Endothelial cell of umbilical vein (primary cell): ENCODE results near the gene TMEM132E. TPM values are rescaled to one million over a fixed set of nuclear protein-coding genes. Genes with fewer than 3 reads are reported as not detected.

ENCODE experiments used
- BruUV-seq: library from RNA; stranded (reverse); fragments of 400-500 nt; replicated peaks from 2 replicates; lab custom pipeline; 2021; lab: Mats Ljungman, UMichigan
- CTCF ChIA-PET: fragments of 300-600, 350-600 bp; sonication (Branson Sonifier 250); formaldehyde crosslinking; loops from one replicate; lab custom pipeline; 2021; ENCODE audit warnings: antibody characterized with exemption, inconsistent platforms; lab: Charles Lee
- POLR2A ChIA-PET: fragments of 300-600, 350-600 bp; sonication (Branson Sonifier 250); formaldehyde crosslinking; loops from one replicate; lab custom pipeline; 2021; ENCODE audit warnings: antibody characterized with exemption, inconsistent platforms; lab: Charles Lee
- DNase-seq: peaks from one replicate; pipeline ENCODE4 v3.0.0-alpha.2; 2011; ENCODE audit warnings: low read depth, low spot score
- FAIRE-seq: peaks from 2 replicates; lab custom pipeline; 2011; peaks lifted over from hg19 to GRCh38; lab: Jason Lieb, UNC
- H2AFZ ChIP-seq: 2 replicates; pipeline ENCODE4 v1.6.0; 2012; ENCODE audit warnings: low read depth, low read length, control low read depth, inconsistent platforms
- H3K27ac ChIP-seq: 2 replicates; pipeline ENCODE4 v1.5.1; 2011; ENCODE audit warnings: low read depth, mild to moderate bottlenecking, control low read depth, low read length, moderate library complexity; ENCODE audit not compliant: insufficient read depth
- H3K27me3 ChIP-seq, 2 experiments: 2 replicates each; pipeline versions ENCODE4 v1.6.0 to v1.6.1; 2011; ENCODE audit warnings: low read length in 2 of 2, mixed read lengths in 1 of 2; ENCODE audit not compliant: control insufficient read depth in 2 of 2, insufficient read depth in 2 of 2
- H3K36me3 ChIP-seq, 2 experiments: 2 replicates in 1 of 2; 3 replicates in 1 of 2; pipeline ENCODE4 v1.5.1; 2011; ENCODE audit warnings: low read length in 2 of 2, mild to moderate bottlenecking in 1 of 2, moderate library complexity in 1 of 2; ENCODE audit not compliant: control insufficient read depth in 2 of 2, insufficient read depth in 2 of 2; ENCODE audit errors: extremely low read depth in 1 of 2
- H3K4me1 ChIP-seq: 3 replicates; pipeline ENCODE4 v1.5.1; 2011; ENCODE audit warnings: mild to moderate bottlenecking, low read length; ENCODE audit not compliant: control insufficient read depth, insufficient read depth; ENCODE audit errors: extremely low read depth
- H3K4me2 ChIP-seq: 2 replicates; pipeline ENCODE4 v1.6.1; 2011; ENCODE audit warnings: low read length, control low read depth, mixed read lengths; ENCODE audit not compliant: insufficient read depth
- H3K4me3 ChIP-seq, 3 experiments: fragments of 200-600 bp in 1 of 3; sonication (generic), shearing (Covaris generic) in 1 of 3; replicated peaks in 1 of 3; 2 replicates each; pipeline ENCODE4 v1.5.1; 2011 to 2016; ENCODE audit warnings: control low read depth in 3 of 3, low read length in 3 of 3, mild to moderate bottlenecking in 2 of 3, inconsistent platforms in 1 of 3, low read depth in 1 of 3, moderate library complexity in 1 of 3; ENCODE audit not compliant: insufficient read depth in 1 of 3
- H3K79me2 ChIP-seq: 2 replicates; pipeline ENCODE4 v1.6.0; 2012; ENCODE audit warnings: low read length, inconsistent platforms; ENCODE audit not compliant: control insufficient read depth, insufficient read depth
- H3K9ac ChIP-seq: replicated peaks from 2 replicates; pipeline ENCODE3; 2011; ENCODE audit warnings: low read length, control low read depth; ENCODE audit not compliant: insufficient read depth; ENCODE audit errors: extremely low read depth
- H3K9me1 ChIP-seq: replicated peaks from 3 replicates; pipeline ENCODE4 v1.6.0; 2011; ENCODE audit warnings: mild to moderate bottlenecking, low read length; ENCODE audit not compliant: control insufficient read depth, insufficient read depth; ENCODE audit errors: extremely low read depth
- H3K9me3 ChIP-seq: replicated peaks from 2 replicates; pipeline ENCODE4 v1.5.1; 2012; ENCODE audit warnings: low read length, inconsistent platforms; ENCODE audit not compliant: control insufficient read depth, insufficient read depth
- H4K20me1 ChIP-seq: replicated peaks from 2 replicates; pipeline ENCODE3; 2011; ENCODE audit warnings: mild to moderate bottlenecking, low read length; ENCODE audit not compliant: control insufficient read depth, insufficient read depth; ENCODE audit errors: extremely low read depth
- CTCF ChIP-seq, 2 donors: IDR thresholded peaks; 1 replicate in 1 of 2; 2 replicates in 1 of 2; pipeline ENCODE4 v1.5.1; 2011; ENCODE audit warnings: low read length in 2 of 2, mild to moderate bottlenecking in 2 of 2, moderate library complexity in 2 of 2, control low read depth in 1 of 2, inconsistent platforms in 1 of 2, low read depth in 1 of 2; ENCODE audit not compliant: insufficient read depth in 1 of 2; ENCODE audit errors: extremely low read depth in 1 of 2
- EZH2 ChIP-seq: IDR thresholded peaks from 2 replicates; pipeline ENCODE4 v1.6.1; 2012; ENCODE audit warnings: borderline replicate concordance, low read depth, mild to moderate bottlenecking, moderate library complexity, low read length, inconsistent platforms; ENCODE audit not compliant: severe bottlenecking
- FOS ChIP-seq: IDR thresholded peaks from 2 replicates; pipeline ENCODE4 v1.6.1; 2011; ENCODE audit warnings: mild to moderate bottlenecking, low read length, moderate library complexity, borderline replicate concordance; ENCODE audit not compliant: insufficient read depth
- GATA2 ChIP-seq: IDR thresholded peaks from 2 replicates; pipeline ENCODE4 v1.7.0; 2011; ENCODE audit warnings: low read depth, mild to moderate bottlenecking, moderate library complexity, mixed read lengths, low read length; ENCODE audit not compliant: insufficient read length, insufficient read depth
- JUN ChIP-seq: IDR thresholded peaks from 2 replicates; pipeline ENCODE4 v1.6.1; 2011; ENCODE audit warnings: borderline replicate concordance, low read depth; ENCODE audit not compliant: insufficient read length, insufficient read depth
- MAX ChIP-seq: IDR thresholded peaks from 2 replicates; pipeline ENCODE4 v1.6.1; 2011; ENCODE audit not compliant: insufficient read depth, insufficient read length
- MYC ChIP-seq: IDR thresholded peaks from one replicate; pipeline ENCODE4 v1.6.1; 2011; ENCODE audit warnings: mild to moderate bottlenecking, low read depth, low read length
- POLR2A ChIP-seq: IDR thresholded peaks from 2 replicates; pipeline ENCODE4 v1.6.1; 2012; ENCODE audit warnings: low read depth, mild to moderate bottlenecking, control low read depth, low read length
- POLR2AphosphoS5 ChIP-seq: IDR thresholded peaks from 2 replicates; pipeline ENCODE4 v1.6.1; 2012; ENCODE audit warnings: low read depth, mild to moderate bottlenecking, control low read depth, low read length, moderate library complexity; ENCODE audit not compliant: insufficient read depth
- dilution Hi-C: fragments of 300-500 bp; cut with MboI; formaldehyde crosslinking; loops from one replicate; pipeline ENCODE4 v1.15.0; 2019; ENCODE audit warnings: low sequenced_read_pairs; ENCODE audit not compliant: extremely low pct_ligation_motif_present
- intact Hi-C: fragments of 100-400 bp; cut with micrococcal nuclease; formaldehyde crosslinking; loops from one replicate; pipeline ENCODE4 v1.10.0; 2022
- polyA plus RNA-seq, 4 experiments: library from polyadenylated mRNA; depleted of rRNA in 3 of 4; stranded (reverse) in 3 of 4; unstranded in 1 of 4; fragments of >200 nt; gene quantifications; 2 replicates each; pipeline versions ENCODE4 v1.2.1 to v1.2.3, GENCODE V29; 2011 to 2012; ENCODE audit warnings: missing spikeins in 1 of 4
- total RNA-seq: library from RNA; stranded (reverse); gene quantifications from 2 replicates; pipeline ENCODE4 v1.2.3, GENCODE V29; 2021

The TMEM132E gene
- total and polyA plus RNA-seq, 2 donors (not counting 3 experiments of a cell fraction or from before 2014, with no cell fraction given) = not detected

- Histone ChIP-seq H3K79me2 (no peaks in the 10 kb centered on the region), H4K20me1 (no peaks in the 10 kb centered on the region), H3K9me3 (no peaks in the 10 kb centered on the region), H3K27ac (no peak overlapping the region), H3K27me3 (no peaks in the 10 kb centered on the region), H3K4me1 (no peaks in the 10 kb centered on the region), H3K36me3 (no peaks in the 10 kb centered on the region), H3K9me1 (no peaks in the 10 kb centered on the region), H3K4me2 (no peak overlapping the region), H3K9ac (no peak overlapping the region), H3K4me3 (no peak overlapping the region), H2AFZ (no peak overlapping the region)
- dilution Hi-C loops (no loop called here), intact Hi-C loops (no loop called here)
- BruUV-seq = no TSS peak
- POLR2A ChIA-PET = no interaction called here
- FAIRE-seq (no peak), DNase-seq (no peak)
- CTCF ChIA-PET = no interaction called here
- TF ChIP-seq POLR2A = no peak
- TF ChIP-seq MYC = no peak
- TF ChIP-seq GATA2 = no peak
- no peak for TF ChIP-seq POLR2AphosphoS5
- no peak for TF ChIP-seq FOS
- no peak for TF ChIP-seq CTCF (IDR thresholded peaks at IDR 0.05; ENCODE audit: extremely low read depth in 1 of 2, insufficient read depth in 1 of 2, low read depth in 1 of 2, low read length in 2 of 2)
- no peak for TF ChIP-seq JUN
- no peak for TF ChIP-seq EZH2
- TF ChIP-seq MAX = no peak
Observed at GRCh38 chr17:34614698-34615097, 35.3 kb downstream of the TMEM132E start.
